GM12878 (cell line): ENCODE results near the gene SUSD2. TPM values are rescaled to one million over a fixed set of nuclear protein-coding genes. Genes with fewer than 3 reads are reported as not detected.
A peak's percentile ranks its signal among the peaks of the same experiment; 100 is the strongest.

Experiments used
- ATAC-seq: fragments of 200-7000 bp; cut with Tn5 transposase; 3 replicates; pipeline ENCODE4 v1.9.1; 2020; ENCODE audit warnings: mild to moderate bottlenecking, moderate library complexity
- BruUV-seq: library from RNA; stranded (reverse); fragments of 400-500 nt; replicated peaks from 2 replicates; lab custom pipeline; 2021; lab: Mats Ljungman, UMichigan
- CTCF ChIA-PET: fragments of 300-600 bp; sonication (Branson Sonifier 250); formaldehyde crosslinking; extraction: SDS; loops from one replicate; lab custom pipeline; 2021; ENCODE audit warnings: inconsistent platforms; lab: Yijun Ruan, JAX
- POLR2A ChIA-PET: fragments of 350-600 bp; formaldehyde crosslinking; extraction: SDS; loops from one replicate; lab custom pipeline; 2021; ENCODE audit warnings: inconsistent platforms; lab: Charles Lee
- RAD21 ChIA-PET: fragments of 300-600 bp; sonication (Branson Sonifier 250); formaldehyde crosslinking; loops from one replicate; lab custom pipeline; 2023; ENCODE audit warnings: antibody characterized with exemption; ENCODE audit not compliant: unreplicated experiment; lab: Charles Lee
- SMC1A ChIA-PET: fragments of 300-600 bp; sonication (Branson Sonifier 250); formaldehyde crosslinking; loops from one replicate; lab custom pipeline; 2023; ENCODE audit not compliant: unreplicated experiment, uncharacterized antibody; lab: Charles Lee
- DNase-seq: peaks from one replicate; pipeline ENCODE4 v3.0.0-alpha.2; 2011; ENCODE audit warnings: low read depth, low spot score
- FAIRE-seq: peaks from 3 replicates; lab custom pipeline; 2011; peaks lifted over from hg19 to GRCh38; lab: Jason Lieb, UNC
- H2AFZ ChIP-seq: 2 replicates; pipeline ENCODE4 v1.6.0; 2011; ENCODE audit warnings: low read depth, low read length, control low read depth; ENCODE audit not compliant: control insufficient read depth
- H3K27ac ChIP-seq: 2 replicates; pipeline ENCODE4 v1.5.1; 2011; ENCODE audit warnings: control low read depth; ENCODE audit not compliant: control insufficient read depth, insufficient read depth
- H3K27me3 ChIP-seq, 2 experiments: replicated peaks in 1 of 2; 2 replicates each; pipeline versions ENCODE4 v1.6.0 to v1.6.1; 2011; ENCODE audit warnings: low read length in 1 of 2; ENCODE audit not compliant: control insufficient read depth in 2 of 2, insufficient read depth in 2 of 2
- H3K36me3 ChIP-seq, 2 experiments: 2 replicates each; pipeline ENCODE4 v1.5.1; 2011; ENCODE audit warnings: low read length in 1 of 2; ENCODE audit not compliant: control insufficient read depth in 2 of 2, insufficient read depth in 2 of 2
- H3K4me1 ChIP-seq: 2 replicates; pipeline ENCODE4 v1.6.1; 2011; ENCODE audit warnings: mild to moderate bottlenecking, low read length, moderate library complexity, mixed read lengths; ENCODE audit not compliant: control insufficient read depth, insufficient read depth
- H3K4me2 ChIP-seq: 2 replicates; pipeline ENCODE4 v1.6.0; 2011; ENCODE audit warnings: control low read depth; ENCODE audit not compliant: control insufficient read depth, insufficient read depth
- H3K4me3 ChIP-seq: fragments of 200-600 bp; sonication (generic); 2 replicates; pipeline ENCODE4 v1.5.1; 2016
- H3K79me2 ChIP-seq: 2 replicates; pipeline ENCODE4 v1.6.0; 2011; ENCODE audit warnings: low read length; ENCODE audit not compliant: control insufficient read depth, insufficient read depth
- H3K9ac ChIP-seq: 2 replicates; pipeline ENCODE4 v1.8.0; 2011; ENCODE audit warnings: low read length, control low read depth, mixed read lengths; ENCODE audit not compliant: control insufficient read depth, insufficient read depth
- H3K9me3 ChIP-seq: replicated peaks from 3 replicates; pipeline ENCODE4 v1.5.1; 2011; ENCODE audit warnings: mild to moderate bottlenecking, low read length; ENCODE audit not compliant: control insufficient read depth, insufficient read depth
- H4K20me1 ChIP-seq: 2 replicates; pipeline ENCODE4 v1.6.0; 2011; ENCODE audit not compliant: control insufficient read depth, insufficient read depth
- ATF2 ChIP-seq: IDR thresholded peaks from 2 replicates; pipeline ENCODE4 v1.6.1; 2012; ENCODE audit warnings: low read length, inconsistent platforms
- BACH1 ChIP-seq: fragments of 450-650 bp; IDR thresholded peaks from 2 replicates; pipeline ENCODE4 v1.6.1; 2017; ENCODE audit warnings: mild to moderate bottlenecking, borderline replicate concordance
- CHD2 ChIP-seq: IDR thresholded peaks from 2 replicates; pipeline ENCODE4 v1.6.1; 2011; ENCODE audit warnings: low read depth, low read length, improper control_type of control experiment, borderline replicate concordance
- CREM ChIP-seq: IDR thresholded peaks from 2 replicates; pipeline ENCODE4 v1.6.1; 2014; ENCODE audit warnings: antibody characterized with exemption, low read depth
- DPF2 ChIP-seq: fragments of 450-650 bp; IDR thresholded peaks from 2 replicates; pipeline ENCODE4 v1.6.1; 2017; ENCODE audit warnings: mild to moderate bottlenecking
- HDAC2 ChIP-seq: fragments of 200-600 bp; sonication (generic); IDR thresholded peaks from 2 replicates; pipeline ENCODE4 v1.6.1; 2017
- LARP7 ChIP-seq: fragments of 450-650 bp; IDR thresholded peaks from 2 replicates; pipeline ENCODE4 v1.6.1; 2017; ENCODE audit warnings: mild to moderate bottlenecking
- POLR2AphosphoS2 ChIP-seq: IDR thresholded peaks from 2 replicates; pipeline ENCODE4 v1.6.1; 2011; ENCODE audit warnings: low read depth, mild to moderate bottlenecking, low read length, improper control_type of control experiment, moderate library complexity
- PRDM15 ChIP-seq: fragments of 450-650 bp; formaldehyde crosslinking; IDR thresholded peaks from 2 replicates; pipeline ENCODE4 v1.4.0; 2020; ENCODE audit warnings: mild to moderate bottlenecking, moderate library complexity
- SPI1 ChIP-seq: IDR thresholded peaks from 2 replicates; pipeline ENCODE4 v1.6.1; 2011; ENCODE audit warnings: low read depth, mild to moderate bottlenecking, low read length, moderate library complexity, borderline replicate concordance; ENCODE audit not compliant: insufficient read depth
- TCF12 ChIP-seq: IDR thresholded peaks from 2 replicates; pipeline ENCODE4 v1.6.1; 2011; ENCODE audit warnings: low read depth, mild to moderate bottlenecking, low read length
- ZBED1 ChIP-seq: IDR thresholded peaks from 2 replicates; pipeline ENCODE4 v1.6.1; 2016; ENCODE audit warnings: borderline replicate concordance
- WGBS: methylation state at CpG from one replicate; pipeline ENCODE4 v1.1.6; 2016; ENCODE audit warnings: low lambda C conversion rate; ENCODE audit not compliant: insufficient replicate concordance, insufficient coverage; ENCODE audit errors: missing lambda C conversion rate; 5-methylcytosine and 5-hydroxymethylcytosine counted together
- in situ Hi-C: fragments of 300-500 bp; cut with MboI; formaldehyde crosslinking; loops from 9 replicates; pipeline ENCODE4 v1.14.3; 2018; ENCODE audit warnings: mixed read lengths
- intact Hi-C: fragments of 100-400 bp; cut with micrococcal nuclease; formaldehyde crosslinking; loops from one replicate; pipeline ENCODE4 v1.14.2; 2022; ENCODE audit not compliant: unreplicated experiment
- polyA plus RNA-seq, 11 experiments: library from polyadenylated mRNA; depleted of rRNA in 4 of 11; unstranded in 6 of 11; stranded (reverse) in 5 of 11; fragments of >200 nt; fragmentation: Nextera tagmentation in 4 of 11; fragmentation: Illumina TruSeq in 1 of 11; extraction: Ambion mirVana in 4 of 11; extraction: Trizol in 1 of 11; gene quantifications; 1 replicate in 1 of 11; 2 replicates in 10 of 11; pipeline versions ENCODE4 v1.2.1 to v1.2.3, GENCODE V29; 2011 to 2016; ENCODE audit warnings: inconsistent platforms in 2 of 11, missing spikeins in 2 of 11, low read depth in 1 of 11
- total RNA-seq, 4 experiments: library from RNA; depleted of rRNA in 3 of 4; stranded (reverse); fragments of >200 nt in 3 of 4; fragmentation: Illumina TruSeq in 1 of 4; extraction: Trizol in 1 of 4; gene quantifications; 2 replicates each; pipeline versions ENCODE4 v1.2.1 to v1.2.3, GENCODE V29; 2013 to 2021

SUSD2 gene
- total and polyA plus RNA-seq, 10 of the 15 experiments (the other 5 are each of a cell fraction or from before 2014, with no cell fraction given), result 0.04 to 0.31 (median 0.11) TPM; not detected in 5

DNA sequence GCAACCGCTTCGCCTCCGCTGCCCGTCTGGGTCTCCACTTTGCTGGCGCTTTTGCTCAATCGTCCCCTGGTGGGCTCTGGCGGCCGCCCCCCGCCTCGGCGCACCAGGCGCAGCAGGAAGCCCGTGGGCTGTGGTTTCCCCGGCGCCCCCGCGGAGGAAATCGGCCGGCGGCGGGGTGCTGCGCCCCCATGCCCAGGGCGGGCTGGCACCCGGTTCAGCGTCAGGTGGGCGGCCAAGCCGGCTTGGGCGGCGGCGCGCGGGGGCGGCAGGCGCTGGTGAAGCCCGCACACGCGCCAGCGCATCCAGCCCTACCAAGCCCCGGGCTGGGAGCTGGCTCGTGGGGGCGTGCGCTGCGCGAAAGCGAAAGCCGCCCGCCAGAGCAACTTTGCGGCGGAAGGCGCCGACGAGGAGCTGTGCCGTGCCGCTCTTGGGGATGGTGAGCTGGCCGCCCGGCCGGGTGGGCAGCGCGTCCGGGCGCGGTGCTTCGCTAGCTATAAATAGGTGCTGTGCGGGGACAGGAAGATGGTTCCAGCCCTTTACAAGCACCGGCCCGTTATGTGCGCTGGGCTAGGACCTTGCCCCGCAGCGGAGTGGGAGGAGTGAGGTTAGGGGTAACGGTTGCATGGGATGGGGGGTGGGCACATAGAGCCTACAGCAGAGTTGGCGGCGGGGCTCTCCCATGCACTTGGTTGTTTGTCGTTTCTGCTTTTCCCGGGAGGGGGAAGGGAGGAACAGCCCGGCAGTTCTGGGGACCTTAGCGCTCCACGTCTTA, 25.0 kb upstream of the SUSD2 start (continued):
- TF ChIP-seq POLR2AphosphoS2 (no peak), SPI1 (no peak), CHD2 (no peak), LARP7 (peak; percentile 72), ZBED1 (no peak)

DNA sequence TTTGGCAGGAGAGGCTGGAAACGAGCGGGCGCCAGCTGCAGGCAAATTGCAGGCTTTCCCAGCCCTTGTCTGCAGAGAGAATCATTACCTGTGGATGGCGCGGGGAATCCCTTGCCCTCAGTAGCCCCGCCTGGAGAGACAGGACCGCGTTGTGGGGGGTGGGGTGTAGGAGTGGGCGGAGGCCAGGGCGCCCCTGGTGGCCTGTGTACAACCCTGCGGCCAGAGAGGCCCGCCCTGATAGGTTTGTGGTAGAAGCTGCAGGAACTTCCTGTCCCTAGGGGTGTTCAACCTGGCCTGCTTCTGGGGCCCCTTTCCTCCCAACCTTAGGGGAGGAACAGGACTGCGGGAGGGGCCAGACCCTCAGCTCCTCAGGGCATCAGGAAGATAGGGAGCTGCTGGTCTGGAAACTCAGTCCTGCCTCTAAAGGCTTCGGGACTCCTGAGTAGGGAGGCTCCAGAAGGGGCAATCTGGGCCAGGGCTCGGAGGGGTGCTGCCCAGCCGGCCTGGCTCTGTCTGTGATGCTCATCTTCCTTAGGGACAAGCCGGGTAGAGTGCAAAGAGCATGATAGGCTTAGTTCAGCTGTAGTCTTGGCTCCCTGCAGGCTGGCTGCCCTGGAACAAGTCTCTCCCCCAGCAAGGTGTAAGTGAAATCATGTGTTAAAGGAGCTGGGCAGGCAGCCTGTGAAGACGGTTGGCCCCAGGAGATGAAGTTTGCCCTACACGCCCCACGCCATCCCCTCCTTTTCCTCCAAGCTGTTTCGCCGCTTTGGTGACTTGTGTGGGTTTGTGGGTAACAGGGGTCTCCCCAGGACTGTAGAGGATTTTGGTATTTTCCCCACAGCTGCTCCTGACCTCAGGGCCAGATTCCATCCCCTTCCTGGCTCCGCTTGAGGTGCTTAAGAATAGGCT, 24.1 kb upstream of the SUSD2 start:
- peak overlapping the region; percentile 62 for H3K4me3 ChIP-seq
- intact Hi-C loops (loop anchor here (2.0 kb wide), 1 partner anchor 18 kb away; no protein-coding TSS in a partner anchor), in situ Hi-C loops (no loop called here)
- H2AFZ ChIP-seq, result peak overlapping the region; percentile 75
- ATAC-seq (peak; percentile 92), DNase-seq (peak; percentile 78), FAIRE-seq (peak; percentile 99)
- peaks cover 7% of the 10 kb centered on the region in 2 experiments for H3K36me3 ChIP-seq
- no peaks in the 10 kb centered on the region for H4K20me1 ChIP-seq
- H3K27ac ChIP-seq, result peak overlapping the region; percentile 98
- H3K9ac ChIP-seq, result peak overlapping the region; percentile 85
- H3K4me1 ChIP-seq, result peaks cover 34% of the 10 kb centered on the region
- peaks cover 6% of the 10 kb centered on the region for H3K79me2 ChIP-seq
- CTCF ChIA-PET, result interaction anchor here (0.5 to 7.5 kb wide), 28 partner anchors 8 to 346 kb away, joined by 3 to 94 read pairs (median 5); partner anchors contain the start of genes CABIN1 and SLC2A11
- TSS peak; percentile 45 for BruUV-seq
- H3K27me3 ChIP-seq, result no peaks in the 10 kb centered on the region
- RAD21 ChIA-PET, result interaction anchor here (0.7 to 3.2 kb wide), 13 partner anchors 16 to 300 kb away, joined by 3 to 16 read pairs (median 4); partner anchors contain the start of gene CABIN1
- peak overlapping the region; percentile 95 for H3K4me2 ChIP-seq
- SMC1A ChIA-PET, result interaction anchor here (0.7 to 2.1 kb wide), 10 partner anchors 16 to 267 kb away, joined by 3 to 9 read pairs (median 3); partner anchors contain the start of gene CABIN1
- no peaks in the 10 kb centered on the region for H3K9me3 ChIP-seq
- under 1% methylated on average over 23 of the region's 23 CpGs for WGBS
- POLR2A ChIA-PET, result interaction anchor here (0.5 to 2.1 kb wide), 9 partner anchors 11 to 376 kb away, joined by 3 to 7 read pairs (median 4); partner anchors contain the start of genes CABIN1 and MIF
- 0 out of 2 replicates have a peak, but pooled peaks have one; percentile 53 for TF ChIP-seq HDAC2
- TF ChIP-seq CREM, result peak; percentile 60; the same call in 1 of the 2 replicates
- no peak for TF ChIP-seq PRDM15
- TF ChIP-seq ATF2, result no peak; the same call in 1 of the 2 replicates
- peak; percentile 27; the same call in 1 of the 2 replicates for TF ChIP-seq BACH1
- TF ChIP-seq TCF12, result 0 out of 2 replicates have a peak, but pooled peaks have one; percentile 39
- peak; percentile 6; the same call in 1 of the 2 replicates for TF ChIP-seq DPF2
